IgD-negative memory B cell (primary cell): Measurements from ENCODE around the gene HOMER2. TPM values are rescaled to one million over a fixed set of nuclear protein-coding genes. Genes with fewer than 3 reads are reported as not detected.
A peak's percentile ranks its signal among the peaks of the same experiment; 100 is the strongest.

Experiments
- H3K27ac Mint-ChIP-seq, 3 donors: one replicate each; pipeline ENCODE4 v1.8.0; 2020 to 2022; ENCODE audit warnings: mild to moderate bottlenecking in 3 of 3, mixed read lengths in 3 of 3, moderate library complexity in 1 of 3
- H3K27me3 Mint-ChIP-seq: one replicate; pipeline ENCODE4 v1.8.0; 2021; ENCODE audit warnings: mixed read lengths
- H3K36me3 Mint-ChIP-seq: one replicate; pipeline ENCODE4 v1.8.0; 2020; ENCODE audit warnings: mild to moderate bottlenecking, mixed read lengths
- H3K4me1 Mint-ChIP-seq, 3 donors: one replicate each; pipeline ENCODE4 v1.8.0; 2020 to 2022; ENCODE audit warnings: mixed read lengths in 3 of 3, mild to moderate bottlenecking in 1 of 3
- H3K4me3 Mint-ChIP-seq, 4 donors: one replicate each; pipeline ENCODE4 v1.8.0; 2020 to 2022; ENCODE audit warnings: mild to moderate bottlenecking in 4 of 4, mixed read lengths in 4 of 4, moderate library complexity in 3 of 4
- H3K9me3 Mint-ChIP-seq, 3 donors: one replicate each; pipeline ENCODE4 v1.8.0; 2020 to 2021; ENCODE audit warnings: mixed read lengths in 3 of 3, mild to moderate bottlenecking in 1 of 3
- polyA plus RNA-seq: library from polyadenylated mRNA; unstranded; fragments of 300-500 nt; fragmentation: Illumina TruSeq; gene quantifications from one replicate; pipeline ENCODE4 v1.2.3, GENCODE V29; 2021

HOMER2 gene
- polyA plus RNA-seq, 1 donor from 2014 or later, result 2.7 TPM

DNA sequence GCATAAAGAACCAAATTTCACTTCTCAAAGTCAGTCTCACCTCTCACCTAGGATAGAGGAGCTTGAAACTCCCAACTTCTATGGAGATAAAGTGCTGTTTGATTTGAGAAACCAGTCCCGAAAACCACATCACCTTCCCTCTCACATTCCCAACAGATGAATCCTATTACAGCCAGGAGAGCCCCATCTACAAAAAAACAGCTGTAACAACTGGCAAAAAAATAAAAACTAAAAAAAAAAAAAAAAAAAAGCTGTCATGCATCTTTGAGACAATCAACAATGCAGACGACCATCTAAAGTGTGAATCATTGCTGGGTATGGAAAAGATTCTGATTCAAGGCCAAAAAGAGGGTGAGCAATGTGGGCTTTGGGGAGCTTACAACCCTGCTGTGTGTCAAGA, 23.8 kb downstream of the HOMER2 start:
- Mint-ChIP-seq H3K27ac (no peak overlapping the region), H3K4me3 (no peak overlapping the region), H3K9me3 (no peaks in the 10 kb centered on the region), H3K4me1 (no peaks in the 10 kb centered on the region), H3K27me3 (peaks cover 1% of the 10 kb centered on the region), H3K36me3 (peaks cover 2% of the 10 kb centered on the region)

GRCh38 chr15:82923744-82924143, 28.8 kb downstream of the HOMER2 start:
- no peak overlapping the region for H3K27ac Mint-ChIP-seq
- no peaks in the 10 kb centered on the region for H3K9me3 Mint-ChIP-seq
- no peak overlapping the region for H3K4me3 Mint-ChIP-seq
- no peaks in the 10 kb centered on the region for H3K36me3 Mint-ChIP-seq
- peaks cover 3% of the 10 kb centered on the region for H3K27me3 Mint-ChIP-seq
- no peaks in the 10 kb centered on the region for H3K4me1 Mint-ChIP-seq

DNA sequence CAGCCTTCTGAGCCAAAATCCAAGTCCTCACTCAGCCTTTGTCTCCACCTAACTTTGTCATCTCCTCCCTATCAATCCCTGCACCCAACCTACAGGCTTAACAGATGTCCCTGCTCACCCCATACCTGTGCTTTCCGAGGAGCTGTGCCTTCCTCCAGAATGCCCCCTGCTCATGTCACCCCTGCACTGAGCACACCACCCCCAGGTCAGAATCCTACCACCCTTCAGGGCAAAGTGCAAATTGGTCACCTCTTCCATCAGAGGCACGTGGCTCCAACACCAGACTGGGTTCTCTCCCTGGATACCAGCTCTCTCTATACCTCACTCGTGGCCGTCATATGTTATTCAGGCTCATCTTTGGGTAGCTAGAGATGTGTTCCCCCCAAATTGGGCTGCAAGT, 29.8 kb downstream of the HOMER2 start:
- H3K4me1 Mint-ChIP-seq, result no peaks in the 10 kb centered on the region
- peaks cover 3% of the 10 kb centered on the region for H3K27me3 Mint-ChIP-seq
- no peaks in the 10 kb centered on the region for H3K9me3 Mint-ChIP-seq
- H3K4me3 Mint-ChIP-seq, result no peak overlapping the region
- H3K36me3 Mint-ChIP-seq, result no peaks in the 10 kb centered on the region
- no peak overlapping the region for H3K27ac Mint-ChIP-seq

DNA sequence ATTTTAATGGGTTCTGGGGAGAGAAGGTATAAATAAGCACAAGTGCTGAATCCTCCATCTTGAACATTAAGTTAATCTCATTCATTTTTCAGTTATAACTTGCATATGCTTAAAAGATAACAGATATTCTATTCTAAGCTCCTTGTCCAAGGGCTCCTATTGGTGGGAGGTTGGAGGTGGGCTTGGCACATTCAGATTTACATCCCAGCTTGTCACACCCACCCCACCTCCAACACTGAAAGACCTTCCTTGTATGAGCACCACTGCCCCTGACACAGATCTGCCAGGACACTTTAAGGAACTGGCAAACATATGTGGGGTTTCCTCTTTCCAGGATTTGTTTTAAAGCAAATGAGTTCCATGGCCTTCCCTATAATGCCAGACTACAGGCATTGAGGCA, 30.6 kb downstream of the HOMER2 start:
- Mint-ChIP-seq H3K4me3 (no peak overlapping the region), H3K27me3 (peaks cover 3% of the 10 kb centered on the region), H3K36me3 (no peaks in the 10 kb centered on the region), H3K27ac (no peak overlapping the region), H3K4me1 (no peaks in the 10 kb centered on the region), H3K9me3 (no peaks in the 10 kb centered on the region)

- H3K27ac Mint-ChIP-seq, result no peak overlapping the region
- peaks cover 3% of the 10 kb centered on the region for H3K27me3 Mint-ChIP-seq
- H3K9me3 Mint-ChIP-seq, result no peaks in the 10 kb centered on the region
- H3K4me3 Mint-ChIP-seq, result no peak overlapping the region
- no peaks in the 10 kb centered on the region for H3K36me3 Mint-ChIP-seq
- no peaks in the 10 kb centered on the region for H3K4me1 Mint-ChIP-seq
These were observed 31.3 kb downstream of the HOMER2 start for GRCh38 chr15:82921242-82921641.

DNA sequence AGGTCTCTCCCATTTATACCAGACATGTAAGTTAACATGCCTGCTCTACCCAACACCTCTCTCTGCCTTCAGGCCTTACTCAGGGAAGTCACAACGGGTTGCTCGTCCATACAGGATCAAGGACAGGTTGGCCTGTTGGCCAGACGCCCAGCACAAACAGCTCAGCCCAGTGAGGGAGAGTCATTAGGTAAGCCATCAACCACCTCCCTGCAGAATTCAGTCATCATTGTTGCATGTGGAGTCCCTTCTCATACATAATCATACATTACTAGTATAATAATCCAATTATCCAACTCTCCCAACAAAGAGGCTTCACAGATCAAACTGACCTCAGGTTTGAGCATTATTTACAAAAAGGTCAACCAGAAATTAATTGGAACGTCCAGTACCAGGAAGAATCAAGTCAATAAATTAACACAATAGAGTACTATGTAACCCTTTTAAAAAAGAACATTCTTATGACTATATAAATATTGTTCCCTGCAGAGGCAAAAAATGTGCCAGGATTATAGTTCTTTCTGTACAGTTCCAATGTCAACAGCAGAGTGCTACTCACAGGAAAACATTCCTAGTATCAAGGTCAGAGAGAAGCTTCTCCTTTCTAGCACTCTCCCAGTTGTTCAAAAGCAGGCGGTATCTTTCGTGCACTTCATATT, 33.2 kb downstream of the HOMER2 start:
- H3K9me3 Mint-ChIP-seq, result no peaks in the 10 kb centered on the region
- H3K36me3 Mint-ChIP-seq, result no peaks in the 10 kb centered on the region
- peaks cover 4% of the 10 kb centered on the region for H3K27me3 Mint-ChIP-seq
- H3K27ac Mint-ChIP-seq, result no peak overlapping the region
- no peaks in the 10 kb centered on the region for H3K4me1 Mint-ChIP-seq
- H3K4me3 Mint-ChIP-seq, result no peak overlapping the region

- Mint-ChIP-seq H3K9me3 (no peaks in the 10 kb centered on the region), H3K4me3 (no peak overlapping the region), H3K4me1 (no peaks in the 10 kb centered on the region), H3K36me3 (no peaks in the 10 kb centered on the region), H3K27me3 (peaks cover 3% of the 10 kb centered on the region), H3K27ac (no peak overlapping the region)
These were observed 33.8 kb downstream of the HOMER2 start for GRCh38 chr15:82918607-82919230.

GRCh38 chr15:82918162-82918561, 34.4 kb downstream of the HOMER2 start:
- H3K9me3 Mint-ChIP-seq, result no peaks in the 10 kb centered on the region
- no peaks in the 10 kb centered on the region for H3K4me1 Mint-ChIP-seq
- H3K4me3 Mint-ChIP-seq, result no peak overlapping the region
- no peaks in the 10 kb centered on the region for H3K36me3 Mint-ChIP-seq
- peaks cover 3% of the 10 kb centered on the region for H3K27me3 Mint-ChIP-seq
- no peak overlapping the region for H3K27ac Mint-ChIP-seq

DNA sequence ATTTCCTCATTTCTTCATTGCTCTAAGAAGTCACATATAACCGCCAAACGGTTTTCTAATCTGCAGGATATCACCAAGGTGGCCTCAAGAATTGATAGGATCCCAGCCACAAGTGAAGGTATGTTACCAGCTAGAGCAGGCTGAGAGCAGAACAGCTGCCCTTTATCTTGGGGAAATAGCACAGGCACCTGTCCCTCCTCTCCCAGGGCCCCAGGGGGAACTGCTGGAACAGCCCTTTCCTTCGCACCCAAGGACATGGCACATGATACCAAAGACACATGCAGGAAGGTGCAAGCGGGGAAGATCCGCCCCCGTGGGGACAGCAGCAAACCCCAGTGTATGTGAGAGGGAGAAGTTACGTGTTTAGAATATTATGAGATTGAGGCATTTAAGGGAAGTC, 35.3 kb downstream of the HOMER2 start:
- Mint-ChIP-seq H3K27ac (no peak overlapping the region), H3K9me3 (no peaks in the 10 kb centered on the region), H3K36me3 (no peaks in the 10 kb centered on the region), H3K27me3 (peaks cover 1% of the 10 kb centered on the region), H3K4me1 (no peaks in the 10 kb centered on the region), H3K4me3 (no peak overlapping the region)

DNA sequence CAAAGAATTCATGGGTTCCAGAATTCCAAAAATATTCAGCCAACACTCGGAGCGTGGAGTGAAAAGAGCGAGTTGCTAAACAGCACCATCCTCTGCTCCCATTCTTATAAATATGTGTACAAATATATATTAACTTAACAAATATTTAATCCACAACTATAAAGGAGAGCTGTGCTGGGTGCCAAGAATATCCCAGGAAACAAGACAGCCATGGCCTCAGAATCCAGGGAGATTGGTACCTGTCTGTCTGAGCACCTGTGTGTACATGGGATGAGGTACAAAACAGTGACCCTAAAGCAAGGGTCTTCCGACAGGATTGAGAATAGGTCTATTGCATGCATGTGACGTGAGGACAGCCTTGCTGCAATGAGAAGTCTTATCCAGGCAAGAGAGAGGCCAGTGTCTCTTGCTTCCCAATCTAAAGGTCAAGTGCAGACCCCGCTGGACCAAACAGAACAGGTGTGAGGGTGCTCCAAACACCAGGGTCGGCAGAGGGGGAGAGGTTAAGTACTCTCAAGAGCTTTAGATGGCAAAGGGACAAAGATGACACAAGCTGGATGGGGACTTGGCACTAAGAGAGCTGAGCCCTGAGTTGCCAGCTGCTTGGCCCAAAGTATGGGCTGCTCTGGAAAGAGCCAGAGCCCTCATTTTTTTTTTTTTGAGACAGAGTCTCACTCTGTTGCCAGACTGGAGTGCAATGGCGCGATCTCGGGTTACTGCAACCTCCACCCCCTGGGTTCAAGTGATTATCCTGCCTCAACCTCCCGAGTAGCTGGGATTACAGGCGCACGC, 36.2 kb downstream of the HOMER2 start:
- no peaks in the 10 kb centered on the region for H3K9me3 Mint-ChIP-seq
- H3K4me1 Mint-ChIP-seq, result no peaks in the 10 kb centered on the region
- H3K36me3 Mint-ChIP-seq, result no peaks in the 10 kb centered on the region
- no peak overlapping the region for H3K4me3 Mint-ChIP-seq
- peaks cover 1% of the 10 kb centered on the region for H3K27me3 Mint-ChIP-seq
- H3K27ac Mint-ChIP-seq, result no peak overlapping the region

- Mint-ChIP-seq H3K9me3 (peaks cover 0 to 2% (median 2%) of the 10 kb centered on the region in 3 donors), H3K4me1 (no peaks in the 10 kb centered on the region)
These were observed 38.1 kb downstream of the HOMER2 start for GRCh38 chr15:82914396-82914795.

GRCh38 chr15:82911458-82911857, 41.1 kb downstream of the HOMER2 start:
- H3K27ac Mint-ChIP-seq, result no peak overlapping the region
- no peaks in the 10 kb centered on the region for H3K4me1 Mint-ChIP-seq
- H3K9me3 Mint-ChIP-seq, result peaks cover 7 to 14% (median 14%) of the 10 kb centered on the region in 3 donors
- peaks cover 2% of the 10 kb centered on the region for H3K36me3 Mint-ChIP-seq
- H3K4me3 Mint-ChIP-seq, result no peak overlapping the region
- H3K27me3 Mint-ChIP-seq, result peaks cover 3% of the 10 kb centered on the region

More at GRCh38 chr15:82914396-82914795, 38.1 kb downstream of the HOMER2 start:
- Mint-ChIP-seq H3K27ac (no peak overlapping the region), H3K4me3 (no peak overlapping the region), H3K36me3 (peaks cover 2% of the 10 kb centered on the region), H3K27me3 (peaks cover 1% of the 10 kb centered on the region)

- Mint-ChIP-seq H3K36me3 (peaks cover 2% of the 10 kb centered on the region), H3K4me3 (no peak overlapping the region), H3K27ac (no peak overlapping the region), H3K27me3 (peaks cover 4% of the 10 kb centered on the region), H3K4me1 (no peaks in the 10 kb centered on the region), H3K9me3 (peaks cover 7 to 14% (median 14%) of the 10 kb centered on the region in 3 donors)
These were observed 41.8 kb downstream of the HOMER2 start for GRCh38 chr15:82910721-82911120.

GRCh38 chr15:82909080-82909815, 43.3 kb downstream of the HOMER2 start:
- peaks cover 3% of the 10 kb centered on the region for H3K27me3 Mint-ChIP-seq
- H3K9me3 Mint-ChIP-seq, result peaks cover 7 to 14% (median 14%) of the 10 kb centered on the region in 3 donors
- H3K4me3 Mint-ChIP-seq, result peak overlapping the region in 1 of 4 donors; percentile 35
- H3K4me1 Mint-ChIP-seq, result no peaks in the 10 kb centered on the region
- peaks cover 2% of the 10 kb centered on the region for H3K36me3 Mint-ChIP-seq
- H3K27ac Mint-ChIP-seq, result no peak overlapping the region

DNA sequence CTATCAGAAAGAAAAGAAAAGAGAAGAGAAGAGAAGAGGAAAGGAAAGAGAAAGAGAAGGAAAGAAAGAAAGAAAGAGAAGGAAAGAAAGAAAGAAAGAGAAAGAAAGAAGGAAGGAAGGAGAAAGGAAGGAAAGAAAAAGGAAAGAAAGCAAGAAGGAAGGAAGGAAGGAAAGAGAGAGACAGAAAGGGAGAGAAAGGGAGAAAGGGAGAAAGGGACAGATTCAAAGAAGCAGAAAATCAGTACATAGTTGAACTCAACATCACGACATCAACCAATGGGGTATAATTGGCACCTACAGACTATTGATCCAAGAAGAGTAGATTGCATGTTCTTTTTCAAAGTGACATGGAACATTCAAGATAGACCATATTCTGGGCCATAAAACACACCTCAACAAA, 45.2 kb downstream of the HOMER2 start:
- Mint-ChIP-seq H3K4me3 (no peak overlapping the region), H3K4me1 (no peaks in the 10 kb centered on the region), H3K27ac (no peak overlapping the region), H3K27me3 (peaks cover 3% of the 10 kb centered on the region), H3K9me3 (peaks cover 7 to 16% (median 14%) of the 10 kb centered on the region in 3 donors), H3K36me3 (peaks cover 5% of the 10 kb centered on the region)
